ENCODE results near the gene NRARP.

The NRARP gene

GRCh38 chr9:137321726-137322361 is 19.8 kb upstream of the NRARP start:
- DNase-seq: no peak

GRCh38 chr9:137320555-137321384 is 18.7 kb upstream of the NRARP start:
- DNase-seq: no peak

- no peak for DNase-seq
Measured at GRCh38 chr9:137319739-137320551, 17.9 kb upstream of the NRARP start.

GRCh38 chr9:137319011-137319738 is 17.1 kb upstream of the NRARP start:
- DNase-seq: peak; percentile 78

GRCh38 chr9:137318602-137319001 is 16.5 kb upstream of the NRARP start:
- no peak for DNase-seq

- DNase-seq: no peak
Measured at GRCh38 chr9:137317718-137318511, 15.8 kb upstream of the NRARP start.

GRCh38 chr9:137317021-137317717 is 15.1 kb upstream of the NRARP start:
- no peak for DNase-seq

- DNase-seq: no peak
Measured at GRCh38 chr9:137316012-137316981, 14.2 kb upstream of the NRARP start.

- no peak for DNase-seq
Measured at GRCh38 chr9:137315581-137316011, 13.5 kb upstream of the NRARP start.

GRCh38 chr9:137314561-137315560 is 12.8 kb upstream of the NRARP start:
- no peak for DNase-seq

GRCh38 chr9:137313956-137314560 is 12.0 kb upstream of the NRARP start:
- no peak for DNase-seq

GRCh38 chr9:137313326-137313936 is 11.4 kb upstream of the NRARP start:
- DNase-seq: no peak

- DNase-seq: no peak
Measured at GRCh38 chr9:137312852-137313325, 10.8 kb upstream of the NRARP start.

GRCh38 chr9:137311986-137312851 is 10.1 kb upstream of the NRARP start:
- no peak for DNase-seq

- no peak for DNase-seq
Measured at GRCh38 chr9:137311171-137311985, 9.3 kb upstream of the NRARP start.

All from midbrain (tissue), 1 donor.